Measurements from ENCODE around the gene ACAP1.
A peak's percentile ranks its signal among the peaks of the same experiment; 100 is the strongest.

Gene ACAP1

DNA sequence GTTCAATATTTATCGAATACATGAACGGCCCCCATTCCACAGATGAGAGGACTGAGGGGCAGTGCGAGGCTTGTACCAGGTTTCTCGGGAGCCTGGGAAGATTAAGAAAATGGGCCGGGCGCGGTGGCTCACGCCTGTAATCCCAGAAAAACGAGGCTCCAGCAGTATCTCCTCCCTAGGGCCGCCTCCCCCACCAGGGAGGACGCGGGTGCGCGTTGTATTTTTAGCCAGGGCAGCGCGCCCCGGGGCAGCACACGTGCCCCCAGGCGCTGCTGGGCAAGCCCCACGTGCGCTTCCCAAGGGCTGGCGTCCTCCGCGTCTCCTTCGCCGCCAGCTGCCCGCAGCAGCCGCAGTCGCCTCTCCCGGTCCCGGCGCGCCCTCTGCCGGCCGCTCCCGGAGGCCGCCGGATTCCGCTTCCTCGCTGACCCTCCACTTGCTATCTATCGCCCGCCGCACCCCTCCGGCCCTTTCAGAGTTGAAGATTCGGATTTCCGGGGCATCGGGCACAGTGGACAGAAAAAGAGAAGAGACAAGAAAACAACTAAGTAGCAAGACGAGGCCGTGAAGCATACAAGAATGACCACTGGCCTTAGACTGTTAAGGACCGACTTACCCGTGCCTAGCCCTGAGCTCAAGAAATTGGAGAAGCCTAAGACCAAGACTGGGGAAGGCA is 40.0 kb upstream of the ACAP1 start:
- H3K27ac ChIP-seq (ENCODE audit: low read depth, low read length) = no peak overlapping the region

DNA sequence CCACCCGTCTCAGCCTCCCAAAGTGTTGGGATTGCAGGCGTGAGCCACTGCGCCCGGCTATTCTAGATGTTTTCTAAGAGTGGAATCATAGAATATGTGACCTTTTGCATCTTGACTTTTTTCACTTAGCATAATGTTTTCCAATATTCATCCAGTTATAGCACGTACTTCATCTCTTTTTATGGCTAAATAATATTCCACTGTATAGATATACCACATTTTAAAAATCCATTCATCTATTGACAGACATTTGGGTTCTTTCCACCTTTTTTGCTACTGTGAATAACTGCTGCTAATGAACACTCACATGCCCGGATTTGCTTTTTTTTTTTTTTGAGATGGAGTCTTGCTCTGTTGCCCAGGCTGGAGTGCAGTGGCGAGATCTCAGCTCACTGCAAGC is 32.1 kb upstream of the ACAP1 start:
- Histone ChIP-seq H3K4me1 (ENCODE audit: control insufficient read depth, low read length) (peaks cover 8% of the 10 kb centered on the region), H3K36me3 (ENCODE audit: control insufficient read depth, low read length) (peaks cover 18% of the 10 kb centered on the region), H3K9me2 (replicated peaks; ENCODE audit: control insufficient read depth, low read length) (no peaks in the 10 kb centered on the region), H3K4me3 (ENCODE audit: low read length) (no peak overlapping the region), H3K27me3 (ENCODE audit: control insufficient read depth, low read length) (no peaks in the 10 kb centered on the region), H3K27ac (ENCODE audit: low read depth, low read length) (no peak overlapping the region), H4K20me1 (ENCODE audit: control insufficient read depth, insufficient read depth, low read depth, low read length) (peaks cover 2% of the 10 kb centered on the region), H3K4me2 (ENCODE audit: low read length) (no peak overlapping the region), H3F3A (ENCODE audit: control insufficient read depth, insufficient read depth) (peaks cover 14% of the 10 kb centered on the region), H3K9me3 (ENCODE audit: control insufficient read depth, insufficient read depth, low read length) (no peaks in the 10 kb centered on the region), H3K79me2 (ENCODE audit: control insufficient read depth, low read length) (peaks cover 18% of the 10 kb centered on the region)
- TF ChIP-seq, protein P1, sequence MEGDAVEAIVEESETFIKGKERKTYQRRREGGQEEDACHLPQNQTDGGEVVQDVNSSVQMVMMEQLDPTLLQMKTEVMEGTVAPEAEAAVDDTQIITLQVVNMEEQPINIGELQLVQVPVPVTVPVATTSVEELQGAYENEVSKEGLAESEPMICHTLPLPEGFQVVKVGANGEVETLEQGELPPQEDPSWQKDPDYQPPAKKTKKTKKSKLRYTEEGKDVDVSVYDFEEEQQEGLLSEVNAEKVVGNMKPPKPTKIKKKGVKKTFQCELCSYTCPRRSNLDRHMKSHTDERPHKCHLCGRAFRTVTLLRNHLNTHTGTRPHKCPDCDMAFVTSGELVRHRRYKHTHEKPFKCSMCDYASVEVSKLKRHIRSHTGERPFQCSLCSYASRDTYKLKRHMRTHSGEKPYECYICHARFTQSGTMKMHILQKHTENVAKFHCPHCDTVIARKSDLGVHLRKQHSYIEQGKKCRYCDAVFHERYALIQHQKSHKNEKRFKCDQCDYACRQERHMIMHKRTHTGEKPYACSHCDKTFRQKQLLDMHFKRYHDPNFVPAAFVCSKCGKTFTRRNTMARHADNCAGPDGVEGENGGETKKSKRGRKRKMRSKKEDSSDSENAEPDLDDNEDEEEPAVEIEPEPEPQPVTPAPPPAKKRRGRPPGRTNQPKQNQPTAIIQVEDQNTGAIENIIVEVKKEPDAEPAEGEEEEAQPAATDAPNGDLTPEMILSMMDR (IDR thresholded peaks at IDR 0.05; ENCODE audit: low read depth, low read length, poor library complexity, severe bottlenecking) = no peak

More for the DNA sequence above, 40.0 kb upstream of the ACAP1 start:
- Histone ChIP-seq H3K4me2 (ENCODE audit: low read length) (peak overlapping the region; percentile 89), H4K20me1 (ENCODE audit: control insufficient read depth, insufficient read depth, low read depth, low read length) (no peaks in the 10 kb centered on the region), H3F3A (ENCODE audit: control insufficient read depth, insufficient read depth) (0 out of 2 replicates have a peak, but pooled peaks cover 2% of the 10 kb centered on the region), H3K4me3 (ENCODE audit: low read length) (peak overlapping the region; percentile 49), H3K9me3 (ENCODE audit: control insufficient read depth, insufficient read depth, low read length) (no peaks in the 10 kb centered on the region), H3K4me1 (ENCODE audit: control insufficient read depth, low read length) (peaks cover 23% of the 10 kb centered on the region), H3K79me2 (ENCODE audit: control insufficient read depth, low read length) (no peaks in the 10 kb centered on the region), H3K27me3 (ENCODE audit: control insufficient read depth, low read length) (peaks cover 28% of the 10 kb centered on the region), H3K36me3 (ENCODE audit: control insufficient read depth, low read length) (no peaks in the 10 kb centered on the region), H3K9me2 (replicated peaks; ENCODE audit: control insufficient read depth, low read length) (no peaks in the 10 kb centered on the region)
- TF ChIP-seq, protein P1 (IDR thresholded peaks at IDR 0.05; ENCODE audit: low read depth, low read length, poor library complexity, severe bottlenecking) = peak; percentile 93
- no peak for TF ChIP-seq EZH2phosphoT487 (IDR thresholded peaks at IDR 0.05; ENCODE audit: borderline replicate concordance, low read length)

DNA sequence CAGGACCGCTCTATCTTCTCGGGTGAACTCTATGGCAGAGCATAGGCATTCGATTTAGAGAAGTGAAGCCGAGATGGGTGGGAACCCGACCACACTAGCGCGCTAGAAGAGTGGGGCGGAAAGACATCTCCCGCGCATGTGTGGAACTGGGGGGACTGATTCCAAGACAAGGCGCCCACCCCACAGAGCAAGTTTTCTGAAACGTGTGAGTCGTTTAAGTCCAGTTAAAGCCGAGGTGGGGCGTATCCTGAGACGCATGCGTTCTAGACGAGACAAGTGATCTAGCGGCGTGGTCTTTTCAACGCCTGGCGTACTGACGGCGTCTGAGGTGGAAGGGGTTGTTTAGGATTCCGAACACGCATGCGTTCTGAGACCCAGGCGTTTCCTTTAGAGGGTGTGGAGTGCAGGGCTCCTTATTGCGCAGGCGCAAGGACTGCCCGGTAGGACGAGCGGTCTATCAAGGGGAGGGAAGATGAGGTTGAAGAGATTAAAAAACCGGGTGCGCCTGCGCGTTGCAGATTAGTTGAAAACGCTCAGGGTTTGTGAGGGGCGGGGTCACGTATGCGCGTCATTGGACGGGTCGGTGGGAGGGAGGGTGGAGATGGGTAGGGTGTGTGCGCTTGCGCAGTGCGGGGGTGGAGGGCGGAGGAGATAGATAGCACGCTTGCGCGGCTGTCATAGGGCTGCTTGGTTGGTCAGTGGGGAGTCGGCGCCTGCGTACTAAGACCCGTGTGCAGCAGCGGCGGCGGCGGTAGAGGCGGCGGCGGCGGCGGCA is 29.2 kb upstream of the ACAP1 start, which contains the start of gene EIF5A:
Gene EIF5A, plus strand, starts transcription at position 718 of the 775 bp plus-strand sequence. CDS start 2,008 bp downstream, outside the sequence.
- TF ChIP-seq, protein P1 (IDR thresholded peaks at IDR 0.05; ENCODE audit: low read depth, low read length, poor library complexity, severe bottlenecking) = no peak
- no peak for TF ChIP-seq EZH2phosphoT487 (IDR thresholded peaks at IDR 0.05; ENCODE audit: borderline replicate concordance, low read length)

More for the DNA sequence above, 29.2 kb upstream of the ACAP1 start, which contains the start of gene EIF5A:
- peaks cover 45% of the 10 kb centered on the region for H3K36me3 ChIP-seq (ENCODE audit: control insufficient read depth, low read length)
- peak within 1 kb of the TSS; percentile 84 for H3K4me3 ChIP-seq (ENCODE audit: low read length)
- peaks cover 30% of the 10 kb centered on the region for H3K4me1 ChIP-seq (ENCODE audit: control insufficient read depth, low read length)
- H3K4me2 ChIP-seq (ENCODE audit: low read length) = peak within 1 kb of the TSS; percentile 73
- H3K27ac ChIP-seq (ENCODE audit: low read depth, low read length) = peak within 1 kb of the TSS; percentile 87
- H3K27me3 ChIP-seq (ENCODE audit: control insufficient read depth, low read length) = no peaks in the 10 kb centered on the region
- H3K9me2 ChIP-seq (replicated peaks; ENCODE audit: control insufficient read depth, low read length) = no peaks in the 10 kb centered on the region
- H3K9me3 ChIP-seq (ENCODE audit: control insufficient read depth, insufficient read depth, low read length) = no peaks in the 10 kb centered on the region
- peaks cover 41% of the 10 kb centered on the region for H3F3A ChIP-seq (ENCODE audit: control insufficient read depth, insufficient read depth)
- peaks cover 44% of the 10 kb centered on the region for H3K79me2 ChIP-seq (ENCODE audit: control insufficient read depth, low read length)
- peaks cover 21% of the 10 kb centered on the region for H4K20me1 ChIP-seq (ENCODE audit: control insufficient read depth, insufficient read depth, low read depth, low read length)

All from DOHH2 (cell line).